ENCODE data around the gene HOXC10.

GRCh38 chr12:54030442-54030801 lies 45.5 kb downstream of the HOXC10 start:
- TF ChIP-seq CTCF (conservative IDR thresholded peaks at IDR 0.05; ENCODE audit: low read depth in 2 of 2) (no peak), POLR2AphosphoS5 (IDR thresholded peaks at IDR 0.05; ENCODE audit: low read depth) (no peak), EZH2phosphoT487 (IDR thresholded peaks at IDR 0.05; ENCODE audit: unreplicated experiment) (no peak), EZH2 (IDR thresholded peaks at IDR 0.05; ENCODE audit: low read depth, unreplicated experiment) (peak; percentile 78), ZNF462 (CRISPR knock-in tag; IDR thresholded peaks at IDR 0.05) (no peak), JUNB (IDR thresholded peaks at IDR 0.05; ENCODE audit: unreplicated experiment) (no peak), ZNF331 (CRISPR knock-in tag; IDR thresholded peaks at IDR 0.05; ENCODE audit: low read depth) (no peak), REST (IDR thresholded peaks at IDR 0.05; ENCODE audit: unreplicated experiment) (no peak), CREB1 (CRISPR knock-in tag; IDR thresholded peaks at IDR 0.05; ENCODE audit: low read depth) (no peak)

Data from GM23338 (cell line).